ENCODE measurements around the gene ERC1.

- no peak for TF ChIP-seq EP300 (conservative IDR thresholded peaks at IDR 0.05; ENCODE audit: poor library complexity, severe bottlenecking)
- TF ChIP-seq REST (IDR thresholded peaks at IDR 0.05; ENCODE audit: borderline replicate concordance) = no peak
Measured at GRCh38 chr12:1350055-1350933, 359.3 kb downstream of the ERC1 start.

Measured in neural cell (in vitro differentiated cells).